Lung (tissue), 12 donors: Measurements from ENCODE around the gene ZNF8. TPM values are rescaled to one million over a fixed set of nuclear protein-coding genes. Genes with fewer than 3 reads are reported as not detected.

Source experiments
- ATAC-seq: fragments of 200-7000 bp; cut with Tn5 transposase; one replicate; pipeline ENCODE4 v1.9.1; 2020; ENCODE audit warnings: moderate number of reproducible peaks; ENCODE audit not compliant: insufficient read depth, low FRiP score
- DNase-seq, 3 donors: peaks; one replicate each; pipeline ENCODE4 v3.0.0-alpha.2; 2013 to 2017
- H3K27ac ChIP-seq, 2 donors: one replicate each; pipeline ENCODE4 v1.5.1; 2013; ENCODE audit warnings: mild to moderate bottlenecking in 2 of 2, moderate library complexity in 2 of 2, control low read depth in 1 of 2, inconsistent platforms in 1 of 2, low read depth in 1 of 2, low read length in 1 of 2
- H3K27me3 ChIP-seq, 3 donors: one replicate each; pipeline ENCODE4 v1.5.1; 2013; ENCODE audit warnings: low read length in 2 of 3; ENCODE audit not compliant: control insufficient read depth in 3 of 3, insufficient read depth in 3 of 3
- H3K36me3 ChIP-seq, 4 donors: one replicate each; pipeline ENCODE4 v1.5.1; 2013; ENCODE audit warnings: low read length in 4 of 4, mild to moderate bottlenecking in 1 of 4, moderate library complexity in 1 of 4; ENCODE audit not compliant: control insufficient read depth in 4 of 4, insufficient read depth in 4 of 4
- H3K4me1 ChIP-seq, 5 donors: one replicate each; pipeline ENCODE4 v1.5.1; 2013; ENCODE audit warnings: low read length in 5 of 5, mild to moderate bottlenecking in 2 of 5, moderate library complexity in 1 of 5; ENCODE audit not compliant: control insufficient read depth in 5 of 5, insufficient read depth in 5 of 5
- H3K4me3 ChIP-seq: one replicate; pipeline ENCODE4 v1.5.1; 2013; ENCODE audit warnings: mild to moderate bottlenecking, control low read depth, moderate library complexity
- H3K9ac ChIP-seq, 2 donors: one replicate each; pipeline ENCODE4 v1.5.1; 2013; ENCODE audit warnings: low read length in 2 of 2, control low read depth in 1 of 2; ENCODE audit not compliant: insufficient read depth in 1 of 2
- H3K9me3 ChIP-seq, 4 donors: one replicate each; pipeline ENCODE4 v1.5.1; 2013; ENCODE audit warnings: low read length in 3 of 4, mild to moderate bottlenecking in 1 of 4, moderate library complexity in 1 of 4; ENCODE audit not compliant: control insufficient read depth in 4 of 4, insufficient read depth in 3 of 4
- WGBS, 2 donors: extraction: QIAGEN DNeasy Blood & Tissue Kit; methylation state at CpG; one replicate each; pipeline ENCODE4 v1.1.7; 2013; 5-methylcytosine and 5-hydroxymethylcytosine counted together
- polyA plus RNA-seq, 2 donors: library from polyadenylated mRNA; stranded (reverse); fragments of 200-250 nt; gene quantifications; one replicate each; pipeline ENCODE4 v1.2.1, GENCODE V29; 2013
- total RNA-seq, 2 donors: library from RNA; depleted of rRNA in 1 of 2; stranded (reverse); fragments of >200 nt in 1 of 2; gene quantifications; one replicate each; pipeline ENCODE4 v1.2.1, GENCODE V29; 2014 to 2021
- TF ChIP-seq, protein P1 (sequence below): IDR thresholded peaks from 2 replicates; pipeline ENCODE4 v1.5.1; 2012; ENCODE audit warnings: mild to moderate bottlenecking; ENCODE audit errors: control extremely low read depth, extremely low read depth
- donor health status: control.
- donor health status: control.
- donor health status: Bipolar disorder and iron deficiency.
- donor health status: healthy.
- donor health status: DM: yes; HTN: yes; CAD: no.

The ZNF8 gene
- total and polyA plus RNA-seq, 4 donors, result 1.2 to 8.0 (median 3.5) TPM

DNA sequence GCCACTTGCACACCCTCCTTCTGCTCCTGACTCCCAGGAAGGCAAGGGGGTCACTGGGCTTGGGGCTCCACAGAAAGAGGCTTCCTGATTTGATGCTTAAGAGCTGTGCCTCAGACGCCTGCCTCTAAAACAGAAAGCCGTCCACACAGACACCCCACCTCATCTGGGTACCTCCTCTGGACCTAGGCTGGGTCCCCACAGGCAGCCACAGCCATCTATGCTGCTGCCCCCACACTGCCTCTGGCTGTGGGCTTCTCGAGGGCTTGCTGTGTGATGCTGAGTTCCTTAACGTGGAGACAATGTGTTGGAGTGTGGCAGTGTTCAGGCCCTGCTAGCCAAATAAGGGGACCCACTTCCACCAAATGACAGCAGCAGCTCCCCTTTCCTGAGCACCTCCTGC, 39.5 kb downstream of the ZNF8 start:
- Histone ChIP-seq H3K36me3 (peaks cover 12 to 16% (median 15%) of the 10 kb centered on the region in 4 donors), H3K4me1 (no peaks in the 10 kb centered on the region), H3K9ac (no peak overlapping the region), H3K4me3 (no peak overlapping the region), H3K27ac (no peak overlapping the region), H3K9me3 (peaks cover 0 to 2% (median 0%) of the 10 kb centered on the region in 4 donors), H3K27me3 (no peaks in the 10 kb centered on the region)
- TF ChIP-seq, protein P1, sequence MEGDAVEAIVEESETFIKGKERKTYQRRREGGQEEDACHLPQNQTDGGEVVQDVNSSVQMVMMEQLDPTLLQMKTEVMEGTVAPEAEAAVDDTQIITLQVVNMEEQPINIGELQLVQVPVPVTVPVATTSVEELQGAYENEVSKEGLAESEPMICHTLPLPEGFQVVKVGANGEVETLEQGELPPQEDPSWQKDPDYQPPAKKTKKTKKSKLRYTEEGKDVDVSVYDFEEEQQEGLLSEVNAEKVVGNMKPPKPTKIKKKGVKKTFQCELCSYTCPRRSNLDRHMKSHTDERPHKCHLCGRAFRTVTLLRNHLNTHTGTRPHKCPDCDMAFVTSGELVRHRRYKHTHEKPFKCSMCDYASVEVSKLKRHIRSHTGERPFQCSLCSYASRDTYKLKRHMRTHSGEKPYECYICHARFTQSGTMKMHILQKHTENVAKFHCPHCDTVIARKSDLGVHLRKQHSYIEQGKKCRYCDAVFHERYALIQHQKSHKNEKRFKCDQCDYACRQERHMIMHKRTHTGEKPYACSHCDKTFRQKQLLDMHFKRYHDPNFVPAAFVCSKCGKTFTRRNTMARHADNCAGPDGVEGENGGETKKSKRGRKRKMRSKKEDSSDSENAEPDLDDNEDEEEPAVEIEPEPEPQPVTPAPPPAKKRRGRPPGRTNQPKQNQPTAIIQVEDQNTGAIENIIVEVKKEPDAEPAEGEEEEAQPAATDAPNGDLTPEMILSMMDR, result no peak
- WGBS, 2 donors, result 82 to 87% methylated on average over 4 of the region's 4 CpGs
- no peak for DNase-seq
- no peak for ATAC-seq

DNA sequence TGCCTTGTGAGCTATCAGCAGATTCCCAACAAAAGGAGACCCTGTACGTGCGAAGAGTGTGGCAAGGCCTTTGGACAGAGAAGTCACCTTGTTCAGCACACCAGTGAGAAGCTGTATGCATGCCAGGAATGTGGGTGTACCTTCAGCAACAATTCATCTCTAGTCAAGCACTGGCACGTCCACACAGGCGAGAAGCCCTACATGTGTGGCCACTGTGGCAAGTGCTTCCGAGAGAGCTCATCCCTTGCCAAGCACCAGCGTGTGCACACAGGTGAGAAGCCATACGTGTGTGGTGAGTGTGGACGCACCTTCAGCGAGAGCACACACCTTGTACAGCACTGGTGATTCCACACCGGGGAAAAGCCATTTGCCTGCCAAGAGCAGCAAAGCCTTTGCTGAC, 40.5 kb downstream of the ZNF8 start:
- H3K4me3 ChIP-seq, result no peak overlapping the region
- H3K27ac ChIP-seq, result no peak overlapping the region
- no peak overlapping the region for H3K9ac ChIP-seq
- peaks cover 0 to 2% (median 0%) of the 10 kb centered on the region in 4 donors for H3K9me3 ChIP-seq
- H3K36me3 ChIP-seq, result peaks cover 8 to 11% (median 9%) of the 10 kb centered on the region in 4 donors
- TF ChIP-seq, protein P1, result no peak
- no peak for DNase-seq
- no peaks in the 10 kb centered on the region for H3K4me1 ChIP-seq
- H3K27me3 ChIP-seq, result no peaks in the 10 kb centered on the region
- no peak for ATAC-seq
- 95 to 97% methylated on average over 10 of the region's 10 CpGs for WGBS, 2 donors

DNA sequence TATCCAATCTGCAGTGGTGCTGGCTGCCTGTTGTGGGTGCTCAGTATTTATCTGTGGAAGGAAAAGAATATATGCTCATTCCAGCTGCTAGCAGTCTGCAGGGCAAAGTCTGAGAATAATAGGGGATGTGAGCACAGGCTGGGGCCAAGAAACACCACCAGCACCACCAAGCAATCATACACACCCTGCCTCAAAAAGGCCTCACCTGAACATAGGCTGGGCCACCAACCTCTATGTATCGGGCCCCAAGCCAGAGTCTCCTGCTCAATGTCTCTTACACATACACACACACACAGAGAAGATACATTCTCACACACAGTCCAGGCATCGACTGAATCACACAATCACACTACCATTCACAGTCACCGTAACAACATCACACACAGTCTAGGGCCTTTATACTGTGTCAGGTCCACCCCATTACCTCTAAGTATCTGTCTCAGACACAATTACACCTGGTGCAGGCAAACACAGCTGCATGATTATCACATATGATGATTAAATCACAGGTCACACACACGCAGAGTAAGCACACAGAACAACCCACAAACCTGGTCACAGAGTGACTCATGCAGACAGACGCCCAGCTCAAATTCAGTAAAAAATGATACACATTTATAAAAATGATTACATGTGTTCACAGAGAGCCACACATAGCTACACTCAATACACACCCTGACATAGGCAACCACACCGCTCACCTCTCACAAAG, 46.7 kb downstream of the ZNF8 start:
- DNase-seq (no peak), ATAC-seq (no peak)
- WGBS, 2 donors, result 89 to 92% methylated on average over 6 of the region's 6 CpGs
- no peak overlapping the region for H3K27ac ChIP-seq
- peaks cover 0 to 3% (median 2%) of the 10 kb centered on the region in 4 donors for H3K36me3 ChIP-seq
- TF ChIP-seq, protein P1, result no peak
- H3K27me3 ChIP-seq, result no peaks in the 10 kb centered on the region
- peaks cover 7 to 15% (median 9%) of the 10 kb centered on the region in 5 donors for H3K4me1 ChIP-seq
- no peaks in the 10 kb centered on the region for H3K9me3 ChIP-seq
- peak overlapping the region in 1 of 2 donors; percentile 73 for H3K9ac ChIP-seq
- no peak overlapping the region for H3K4me3 ChIP-seq
